GM23338 (cell line): ENCODE results near the gene GPR158. TPM values are rescaled to one million over a fixed set of nuclear protein-coding genes. Genes with fewer than 3 reads are reported as not detected.

Experiments used
- ATAC-seq: fragments of 200-7000 bp; cut with Tn5 transposase; 3 replicates; pipeline ENCODE4 v1.9.1; 2020
- DNase-seq: peaks from one replicate; pipeline ENCODE4 v3.0.0-alpha.2; 2015; ENCODE audit warnings: low spot score
- H2AFZ ChIP-seq: fragments of 200-600 bp; sonication (generic); 2 replicates; pipeline ENCODE4 v1.8.0; 2016; ENCODE audit warnings: antibody characterized with exemption, mild to moderate bottlenecking, moderate library complexity
- H3F3A ChIP-seq: fragments of 200-600 bp; sonication (generic); replicated peaks from 2 replicates; pipeline ENCODE4 v1.8.0; 2017; ENCODE audit warnings: antibody characterized with exemption, mixed run types, low read depth
- H3K27ac ChIP-seq: fragments of 200-600 bp; sonication (generic); 2 replicates; pipeline ENCODE4 v1.6.1; 2016; ENCODE audit warnings: low read depth
- H3K27me3 ChIP-seq: fragments of 200-600 bp; sonication (generic); 2 replicates; pipeline ENCODE4 v1.8.0; 2016; ENCODE audit warnings: mild to moderate bottlenecking, mixed run types, moderate library complexity; ENCODE audit not compliant: insufficient read depth
- H3K36me3 ChIP-seq: fragments of 200-600 bp; sonication (generic); 2 replicates; pipeline ENCODE4 v1.8.0; 2016; ENCODE audit warnings: mild to moderate bottlenecking; ENCODE audit not compliant: insufficient read depth
- H3K4me1 ChIP-seq: fragments of 200-600 bp; sonication (generic); 2 replicates; pipeline ENCODE4 v1.8.0; 2016; ENCODE audit warnings: mild to moderate bottlenecking, moderate library complexity; ENCODE audit not compliant: insufficient read depth
- H3K4me2 ChIP-seq: fragments of 200-600 bp; sonication (generic); 2 replicates; pipeline ENCODE4 v1.7.1; 2017; ENCODE audit warnings: mixed run types
- H3K4me3 ChIP-seq: fragments of 200-600 bp; sonication (generic); 2 replicates; pipeline ENCODE4 v1.6.1; 2016; ENCODE audit warnings: mixed run types
- H3K79me2 ChIP-seq: fragments of 200-600 bp; sonication (generic); replicated peaks from 2 replicates; pipeline ENCODE4 v1.8.0; 2017; ENCODE audit warnings: mild to moderate bottlenecking; ENCODE audit not compliant: insufficient read depth
- H3K9me2 ChIP-seq: fragments of 200-600 bp; sonication (generic); 2 replicates; pipeline ENCODE4 v1.8.0; 2017; ENCODE audit not compliant: insufficient read depth
- H4K20me1 ChIP-seq: fragments of 200-600 bp; sonication (generic); replicated peaks from 2 replicates; pipeline ENCODE4 v1.8.0; 2017; ENCODE audit warnings: mild to moderate bottlenecking; ENCODE audit not compliant: insufficient read depth
- H3K27ac Mint-ChIP-seq: 2 replicates; pipeline ENCODE4 v1.8.0; 2020; ENCODE audit warnings: inconsistent platforms, mild to moderate bottlenecking, moderate library complexity, mixed read lengths
- H3K27me3 Mint-ChIP-seq: 3 replicates; pipeline ENCODE4 v1.8.0; 2022; ENCODE audit warnings: low read depth, mild to moderate bottlenecking, moderate library complexity, mixed read lengths, inconsistent platforms; ENCODE audit not compliant: insufficient read depth, poor library complexity
- H3K36me3 Mint-ChIP-seq: 3 replicates; pipeline ENCODE4 v1.8.0; 2021; ENCODE audit warnings: low read depth, mild to moderate bottlenecking, inconsistent platforms, moderate library complexity, mixed read lengths
- H3K4me1 Mint-ChIP-seq: 3 replicates; pipeline ENCODE4 v1.8.0; 2020; ENCODE audit warnings: mild to moderate bottlenecking, inconsistent platforms, mixed read lengths
- H3K4me3 Mint-ChIP-seq: 3 replicates; pipeline ENCODE4 v1.8.0; 2021; ENCODE audit warnings: moderate library complexity, mild to moderate bottlenecking, inconsistent platforms, mixed read lengths
- H3K9me3 Mint-ChIP-seq: 3 replicates; pipeline ENCODE4 v1.8.0; 2020; ENCODE audit warnings: moderate library complexity, mild to moderate bottlenecking, inconsistent platforms, mixed read lengths
- CREB1 ChIP-seq: fragments of 250-450 bp; sonication (Bioruptor Pico); IDR thresholded peaks from 2 replicates; pipeline ENCODE4 v1.5.0; 2020; ENCODE audit warnings: low read depth, mild to moderate bottlenecking, moderate library complexity
- CTCF ChIP-seq, 2 experiments: fragments of 200-600 bp in 1 of 2; sonication (generic) in 1 of 2; conservative IDR thresholded peaks; 2 replicates each; pipeline versions ENCODE4 v1.5.1 to v1.6.1; 2016 to 2017; ENCODE audit warnings: antibody characterized with exemption in 2 of 2, low read depth in 2 of 2, mild to moderate bottlenecking in 2 of 2, moderate library complexity in 1 of 2
- ETS1 ChIP-seq: IDR thresholded peaks from 2 replicates; pipeline ENCODE4 v1.6.1; 2016; ENCODE audit warnings: antibody characterized with exemption
- EZH2 ChIP-seq: fragments of 200-600 bp; sonication (generic); IDR thresholded peaks from one replicate; pipeline ENCODE4 v1.8.0; 2017; ENCODE audit warnings: antibody characterized with exemption, mild to moderate bottlenecking, low read depth; ENCODE audit not compliant: unreplicated experiment
- EZH2phosphoT487 ChIP-seq: fragments of 200-600 bp; sonication (generic); IDR thresholded peaks from one replicate; pipeline ENCODE4 v1.8.1; 2018; ENCODE audit warnings: antibody characterized with exemption; ENCODE audit not compliant: unreplicated experiment
- JUNB ChIP-seq: IDR thresholded peaks from one replicate; pipeline ENCODE4 v1.6.1; 2016; ENCODE audit warnings: antibody characterized with exemption; ENCODE audit not compliant: unreplicated experiment
- NANOG ChIP-seq: IDR thresholded peaks from 2 replicates; pipeline ENCODE4 v1.6.1; 2016; ENCODE audit warnings: antibody characterized with exemption, borderline replicate concordance
- POLR2AphosphoS5 ChIP-seq: IDR thresholded peaks from 2 replicates; pipeline ENCODE4 v1.6.1; 2016; ENCODE audit warnings: antibody characterized with exemption, low read depth
- REST ChIP-seq: IDR thresholded peaks from one replicate; pipeline ENCODE4 v1.6.1; 2018; ENCODE audit warnings: antibody characterized with exemption; ENCODE audit not compliant: unreplicated experiment
- STAT1 ChIP-seq: IDR thresholded peaks from one replicate; pipeline ENCODE4 v1.6.1; 2016; ENCODE audit warnings: antibody characterized with exemption; ENCODE audit not compliant: unreplicated experiment
- ZNF114 ChIP-seq: fragments of 250-450 bp; sonication (Bioruptor Pico); IDR thresholded peaks from 2 replicates; pipeline ENCODE4 v1.5.0; 2020; ENCODE audit warnings: mild to moderate bottlenecking, moderate library complexity
- ZNF331 ChIP-seq: fragments of 250-450 bp; sonication (Bioruptor Pico); IDR thresholded peaks from 2 replicates; pipeline ENCODE4 v1.5.0; 2020; ENCODE audit warnings: low read depth, mild to moderate bottlenecking, moderate library complexity
- ZNF462 ChIP-seq: fragments of 250-450 bp; sonication (Bioruptor Pico); IDR thresholded peaks from 2 replicates; pipeline ENCODE4 v1.5.0; 2020; ENCODE audit warnings: mild to moderate bottlenecking, moderate library complexity
- polyA plus RNA-seq: library from polyadenylated mRNA; unstranded; fragments of >200 nt; fragmentation: Nextera tagmentation; extraction: Ambion mirVana; gene quantifications from 2 replicates; pipeline ENCODE4 v1.2.1, GENCODE V29; 2016
- total RNA-seq: library from RNA; depleted of rRNA; stranded (reverse); fragments of >200 nt; shearing (Covaris generic); gene quantifications from 2 replicates; pipeline ENCODE4 v1.2.3, GENCODE V29; 2014

The GPR158 gene
- total and polyA plus RNA-seq, 2 experiments from 2014 or later, result 0.13 to 1.5 TPM

- Histone ChIP-seq H3K9me2 (no peaks in the 10 kb centered on the region), H3K27me3 (no peaks in the 10 kb centered on the region), H3K4me3 (no peak overlapping the region), H2AFZ (no peak overlapping the region), H3F3A (no peaks in the 10 kb centered on the region), H3K27ac (no peak overlapping the region), H3K4me2 (no peak overlapping the region), H3K36me3 (no peaks in the 10 kb centered on the region), H3K4me1 (peaks cover 4% of the 10 kb centered on the region; the same call in 1 of the 2 replicates), H4K20me1 (no peaks in the 10 kb centered on the region), H3K79me2 (no peaks in the 10 kb centered on the region)
- peaks cover 9% of the 10 kb centered on the region; the same call in 2 of the 3 replicates for H3K9me3 Mint-ChIP-seq
- no peak overlapping the region for H3K27ac Mint-ChIP-seq
- no peaks in the 10 kb centered on the region for H3K27me3 Mint-ChIP-seq
- peaks cover 6% of the 10 kb centered on the region; the same call in 2 of the 3 replicates for H3K4me1 Mint-ChIP-seq
- H3K4me3 Mint-ChIP-seq, result no peak overlapping the region
- DNase-seq, result no peak
- no peak for ATAC-seq
- no peak for TF ChIP-seq ZNF114 (CRISPR knock-in tag)
- no peak for TF ChIP-seq POLR2AphosphoS5
- TF ChIP-seq ETS1, result no peak
- no peak for TF ChIP-seq NANOG
- TF ChIP-seq CTCF (conservative IDR thresholded peaks at IDR 0.05; ENCODE audit: low read depth in 2 of 2), result no peak
- no peak for TF ChIP-seq STAT1
- no peak for TF ChIP-seq ZNF331 (CRISPR knock-in tag)
- TF ChIP-seq REST, result no peak
- no peak for TF ChIP-seq ZNF462 (CRISPR knock-in tag)
- TF ChIP-seq JUNB, result no peak
- TF ChIP-seq CREB1 (CRISPR knock-in tag), result no peak
- TF ChIP-seq EZH2, result no peak
- no peak for TF ChIP-seq EZH2phosphoT487
- H3K36me3 Mint-ChIP-seq, result peaks cover 5% of the 10 kb centered on the region; the same call in 2 of the 3 replicates
These were observed 133.5 kb downstream of the GPR158 start for GRCh38 chr10:25308278-25308677.
